ES-I3 (cell line): ENCODE data around the gene POU6F1.
A peak's percentile ranks its signal among the peaks of the same experiment; 100 is the strongest.

Experiments
- H3K36me3 ChIP-seq: 2 replicates; pipeline ENCODE4 v1.6.1; 2013; ENCODE audit warnings: mild to moderate bottlenecking, low read length, control low read depth, moderate library complexity; ENCODE audit not compliant: insufficient read depth
- H3K4me1 ChIP-seq: 2 replicates; pipeline ENCODE4 v1.6.1; 2013; ENCODE audit warnings: mild to moderate bottlenecking, control low read depth, low read length; ENCODE audit not compliant: insufficient read depth
- H3K9ac ChIP-seq: 2 replicates; pipeline ENCODE4 v1.6.1; 2013; ENCODE audit warnings: low read depth, mild to moderate bottlenecking, low read length, moderate library complexity
- H3K9me3 ChIP-seq: 2 replicates; pipeline ENCODE4 v1.6.1; 2013; ENCODE audit warnings: mild to moderate bottlenecking, low read length, moderate library complexity; ENCODE audit not compliant: control insufficient read depth, insufficient read depth

The POU6F1 gene

GRCh38 chr12:51218607-51219161 lies 822 bp upstream of the POU6F1 start:
- Histone ChIP-seq H3K9me3 (no peaks in the 10 kb centered on the region), H3K9ac (peak overlapping the region; percentile 51), H3K4me1 (peaks cover 7% of the 10 kb centered on the region), H3K36me3 (no peaks in the 10 kb centered on the region)

DNA sequence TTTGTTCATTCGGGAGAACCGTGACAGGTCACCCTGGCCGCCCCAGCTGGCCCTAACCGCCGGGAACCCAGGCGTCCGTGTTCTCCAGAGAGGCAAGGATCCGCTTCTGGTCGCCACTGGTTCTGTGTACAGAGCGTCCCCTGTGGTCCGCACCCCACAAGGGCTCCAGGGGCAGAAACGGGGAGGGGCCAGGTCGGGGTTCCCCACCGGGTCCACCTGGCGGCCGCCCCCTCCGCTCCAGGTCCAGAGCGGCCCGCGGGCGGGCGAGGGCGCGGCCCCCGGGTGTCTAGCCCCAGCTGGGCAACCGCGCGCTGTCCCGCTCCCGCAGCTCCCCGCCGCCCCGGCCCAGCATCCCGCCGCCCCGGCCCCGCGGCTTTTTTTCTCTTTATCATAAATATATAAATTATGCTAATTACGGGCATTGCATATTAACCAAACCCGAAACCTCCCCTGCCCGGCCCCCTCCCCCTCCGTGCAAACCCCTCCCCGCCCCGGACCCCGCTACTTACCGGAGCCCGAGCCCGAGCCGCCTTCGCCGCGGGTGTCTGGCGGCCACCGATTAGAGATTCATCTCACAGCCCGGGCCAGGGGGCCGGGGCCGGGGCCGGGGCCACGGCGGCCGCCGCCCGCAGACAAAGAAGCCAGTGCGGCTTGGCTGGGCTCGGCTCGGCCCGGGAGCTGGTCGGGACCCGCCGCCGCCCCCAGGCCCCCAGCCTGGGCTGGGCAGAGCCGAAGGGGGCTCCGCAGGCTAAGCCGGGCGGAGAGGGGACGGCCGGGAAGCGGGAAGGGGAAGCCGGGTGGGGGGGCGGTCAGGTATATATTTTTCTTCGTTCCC lies 512 bp downstream of the POU6F1 start:
- Histone ChIP-seq H3K9ac (peak overlapping the region; percentile 74), H3K4me1 (peaks cover 7% of the 10 kb centered on the region), H3K9me3 (no peaks in the 10 kb centered on the region), H3K36me3 (no peaks in the 10 kb centered on the region)

DNA sequence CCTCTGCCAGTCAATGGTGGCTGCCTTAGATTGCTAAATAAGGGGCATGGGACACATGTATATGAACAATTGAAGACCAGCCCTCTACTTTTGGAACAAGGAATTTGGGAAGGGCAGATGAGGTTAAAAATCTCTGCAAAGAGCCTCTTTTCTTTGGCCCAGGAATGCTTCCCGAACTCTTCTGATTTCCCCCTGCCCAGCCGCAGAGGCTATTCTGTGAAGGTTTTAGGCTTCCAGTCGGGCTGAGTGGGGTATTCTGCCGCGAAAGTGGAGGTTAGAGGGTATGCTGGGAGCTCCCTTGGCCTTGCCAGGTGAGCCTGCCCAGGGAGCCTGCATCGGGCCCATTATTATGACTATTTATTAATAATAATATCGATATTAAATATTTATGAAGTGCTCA lies 1.2 kb downstream of the POU6F1 start:
- no peaks in the 10 kb centered on the region for H3K36me3 ChIP-seq
- H3K9ac ChIP-seq: peak overlapping the region; percentile 74
- peaks cover 7% of the 10 kb centered on the region for H3K4me1 ChIP-seq
- no peaks in the 10 kb centered on the region for H3K9me3 ChIP-seq

- H3K9ac ChIP-seq: no peak overlapping the region
- H3K9me3 ChIP-seq: no peaks in the 10 kb centered on the region
- H3K4me1 ChIP-seq: peaks cover 7% of the 10 kb centered on the region
- H3K36me3 ChIP-seq: no peaks in the 10 kb centered on the region
These were observed 3.0 kb downstream of the POU6F1 start for GRCh38 chr12:51214895-51215294.

- no peak overlapping the region for H3K9ac ChIP-seq
- H3K36me3 ChIP-seq: no peaks in the 10 kb centered on the region; the same call in 1 of the 2 replicates
- H3K4me1 ChIP-seq: no peaks in the 10 kb centered on the region
- no peaks in the 10 kb centered on the region for H3K9me3 ChIP-seq
These were observed 7.0 kb downstream of the POU6F1 start for GRCh38 chr12:51210690-51211395.

DNA sequence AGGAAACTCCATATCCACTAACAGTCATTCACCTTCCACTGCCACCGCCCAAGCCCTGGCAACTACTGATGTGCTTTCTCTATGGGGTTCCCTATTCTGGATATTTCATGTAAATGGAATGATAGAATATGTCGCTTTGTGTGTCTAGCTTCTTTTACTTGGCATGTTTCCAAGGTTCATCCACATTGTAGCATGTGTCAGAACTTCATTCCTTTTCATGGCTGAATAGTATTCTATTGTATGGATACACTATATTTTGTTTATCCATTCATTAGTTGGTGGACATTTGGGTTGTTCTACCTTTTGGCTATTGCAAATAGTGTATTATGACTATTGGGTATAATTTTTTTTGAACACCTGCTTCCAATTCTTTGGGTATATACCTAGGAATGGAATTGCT lies 8.6 kb downstream of the POU6F1 start:
- no peaks in the 10 kb centered on the region for H3K9me3 ChIP-seq
- H3K4me1 ChIP-seq: no peaks in the 10 kb centered on the region
- no peaks in the 10 kb centered on the region; the same call in 1 of the 2 replicates for H3K36me3 ChIP-seq
- H3K9ac ChIP-seq: no peak overlapping the region

- no peaks in the 10 kb centered on the region for H3K9me3 ChIP-seq
- H3K4me1 ChIP-seq: no peaks in the 10 kb centered on the region
- H3K36me3 ChIP-seq: no peaks in the 10 kb centered on the region; the same call in 1 of the 2 replicates
- no peak overlapping the region for H3K9ac ChIP-seq
These were observed 9.7 kb downstream of the POU6F1 start for GRCh38 chr12:51208016-51208660.

- Histone ChIP-seq H3K9me3 (no peaks in the 10 kb centered on the region), H3K36me3 (no peaks in the 10 kb centered on the region; the same call in 1 of the 2 replicates), H3K4me1 (no peaks in the 10 kb centered on the region), H3K9ac (no peak overlapping the region)
These were observed 12.5 kb downstream of the POU6F1 start for GRCh38 chr12:51205350-51205749.

DNA sequence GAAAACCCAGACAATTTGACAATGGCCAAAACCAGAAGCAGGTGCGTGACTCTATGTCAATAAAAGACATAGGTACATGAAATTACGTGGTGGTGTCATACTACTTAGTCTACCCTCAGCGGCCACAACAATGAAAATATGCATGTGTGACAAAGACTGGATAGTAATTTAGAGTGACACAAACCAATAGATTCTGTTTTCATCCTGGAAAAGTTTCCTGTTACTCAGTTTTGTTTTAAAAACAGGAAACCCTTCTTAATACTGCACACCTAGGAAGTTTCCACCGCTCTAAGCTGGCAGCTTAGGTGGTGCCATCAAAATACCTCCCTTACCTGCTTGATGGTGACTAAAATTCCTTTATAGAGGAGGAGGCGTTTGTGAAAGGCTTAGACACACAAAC lies 15.1 kb downstream of the POU6F1 start:
- Histone ChIP-seq H3K9me3 (no peaks in the 10 kb centered on the region), H3K9ac (no peak overlapping the region), H3K4me1 (no peaks in the 10 kb centered on the region), H3K36me3 (no peaks in the 10 kb centered on the region; the same call in 1 of the 2 replicates)

- Histone ChIP-seq H3K9ac (no peak overlapping the region), H3K4me1 (no peaks in the 10 kb centered on the region), H3K9me3 (no peaks in the 10 kb centered on the region), H3K36me3 (no peaks in the 10 kb centered on the region; the same call in 1 of the 2 replicates)
These were observed 17.1 kb downstream of the POU6F1 start for GRCh38 chr12:51200806-51201205.

DNA sequence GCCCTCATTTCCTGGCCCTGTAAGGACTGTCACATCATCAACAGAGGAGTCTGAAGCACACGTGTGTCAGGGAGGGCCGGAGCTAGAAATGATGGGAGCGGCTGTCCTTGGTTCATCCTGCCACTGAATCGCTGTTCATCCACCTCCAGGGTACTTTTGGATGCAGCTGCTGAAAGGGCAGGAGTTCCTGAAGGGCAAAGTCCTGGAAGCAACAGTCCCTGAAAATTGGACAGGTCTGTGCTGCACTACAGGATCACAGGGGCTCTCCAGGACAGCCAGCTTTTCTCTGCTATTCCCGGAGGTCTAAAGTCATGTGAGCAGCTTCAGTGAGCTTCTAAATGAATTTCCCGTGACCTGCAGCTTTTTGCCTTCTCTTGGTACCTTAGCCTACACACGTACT lies 17.7 kb downstream of the POU6F1 start:
- Histone ChIP-seq H3K36me3 (no peaks in the 10 kb centered on the region; the same call in 1 of the 2 replicates), H3K4me1 (no peaks in the 10 kb centered on the region), H3K9ac (no peak overlapping the region), H3K9me3 (no peaks in the 10 kb centered on the region)

DNA sequence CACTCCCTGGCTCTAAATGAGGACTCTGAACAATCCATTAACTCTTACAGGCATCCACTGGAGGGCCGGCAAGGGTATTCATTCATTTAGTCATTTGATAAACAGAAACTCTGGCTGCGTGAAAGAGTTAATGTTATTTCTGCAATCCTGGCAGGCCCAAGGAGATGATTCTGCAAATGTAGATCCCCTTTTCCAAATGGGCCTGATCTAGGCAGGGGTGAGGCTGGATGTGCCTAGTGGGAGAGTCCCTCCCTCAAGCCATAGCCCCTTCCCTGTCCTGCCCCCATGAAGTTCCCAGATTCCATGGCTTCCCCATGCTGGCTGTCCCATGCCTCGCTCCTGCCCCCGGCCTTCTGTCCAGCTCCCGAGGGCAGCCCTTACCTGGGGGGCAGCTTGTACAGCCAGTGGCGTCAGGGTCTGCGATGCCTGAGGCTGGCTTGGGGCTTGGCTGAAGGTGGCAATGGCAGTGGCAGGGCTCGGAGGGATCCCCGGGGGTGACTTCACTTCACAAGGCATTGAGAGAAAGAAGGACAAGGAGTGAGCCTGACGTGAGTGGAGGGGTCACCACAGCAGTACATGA lies 18.4 kb downstream of the POU6F1 start:
- Histone ChIP-seq H3K9me3 (no peaks in the 10 kb centered on the region), H3K36me3 (no peaks in the 10 kb centered on the region; the same call in 1 of the 2 replicates), H3K9ac (no peak overlapping the region), H3K4me1 (no peaks in the 10 kb centered on the region)

GRCh38 chr12:51198568-51199365 lies 19.1 kb downstream of the POU6F1 start:
- Histone ChIP-seq H3K9me3 (no peaks in the 10 kb centered on the region), H3K4me1 (no peaks in the 10 kb centered on the region), H3K36me3 (no peaks in the 10 kb centered on the region; the same call in 1 of the 2 replicates), H3K9ac (no peak overlapping the region)
